MM.1S (cell line): Measurements from ENCODE around the gene CREB3L1.

Source experiments
- EZH2phosphoT487 ChIP-seq: fragments of 300-600 bp; sonication (generic); IDR thresholded peaks from 2 replicates; pipeline ENCODE4 v1.6.1; 2018; ENCODE audit warnings: antibody characterized with exemption, low read length
- TF ChIP-seq, protein P1 (sequence below): fragments of 300-600 bp; sonication (generic); IDR thresholded peaks from 2 replicates; pipeline ENCODE4 v1.5.1; 2016; ENCODE audit warnings: antibody characterized with exemption, low read length, mixed read lengths

DNA sequence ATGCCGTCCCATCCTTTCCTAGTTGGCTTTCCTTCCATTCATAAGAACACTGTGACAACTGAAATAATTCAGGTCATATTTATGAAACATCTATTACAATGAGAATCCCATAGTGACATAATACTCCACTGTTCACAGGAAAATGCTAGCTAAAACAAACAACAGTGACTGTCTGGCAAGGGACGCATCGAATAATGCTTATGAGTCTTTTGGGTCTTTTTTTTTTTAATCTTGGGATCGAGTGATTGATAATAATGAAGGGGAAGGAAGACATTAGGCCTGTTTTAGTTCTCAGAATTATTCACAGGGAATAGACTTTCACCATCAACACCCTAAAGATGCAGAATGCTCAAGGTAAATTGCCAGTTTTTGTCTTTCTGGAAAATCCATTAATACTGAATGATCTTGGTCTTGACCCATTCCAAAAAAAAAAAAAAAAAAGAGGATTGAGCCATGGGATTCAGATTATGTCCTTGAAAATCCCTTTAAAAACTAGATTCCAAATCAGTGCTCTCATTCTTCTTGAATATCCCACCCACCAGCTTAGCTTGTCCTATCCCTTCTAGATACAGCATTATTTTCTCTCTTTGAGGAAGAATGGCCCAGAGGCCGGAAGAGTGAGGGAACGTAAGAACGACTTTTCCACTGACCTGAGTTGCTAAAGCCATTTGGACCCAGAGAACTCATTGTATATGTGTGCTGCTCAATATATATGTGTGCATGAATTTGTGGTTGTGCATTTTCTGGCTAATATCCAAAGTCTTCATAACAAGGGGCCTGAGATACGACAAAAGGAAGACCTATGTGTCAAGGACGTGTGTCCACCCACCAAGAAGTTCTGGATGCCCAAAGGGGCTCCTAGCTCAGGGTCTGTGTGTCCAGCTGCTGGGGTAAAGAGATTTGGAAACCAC is 35.2 kb upstream of the CREB3L1 start:
- TF ChIP-seq, protein P1, sequence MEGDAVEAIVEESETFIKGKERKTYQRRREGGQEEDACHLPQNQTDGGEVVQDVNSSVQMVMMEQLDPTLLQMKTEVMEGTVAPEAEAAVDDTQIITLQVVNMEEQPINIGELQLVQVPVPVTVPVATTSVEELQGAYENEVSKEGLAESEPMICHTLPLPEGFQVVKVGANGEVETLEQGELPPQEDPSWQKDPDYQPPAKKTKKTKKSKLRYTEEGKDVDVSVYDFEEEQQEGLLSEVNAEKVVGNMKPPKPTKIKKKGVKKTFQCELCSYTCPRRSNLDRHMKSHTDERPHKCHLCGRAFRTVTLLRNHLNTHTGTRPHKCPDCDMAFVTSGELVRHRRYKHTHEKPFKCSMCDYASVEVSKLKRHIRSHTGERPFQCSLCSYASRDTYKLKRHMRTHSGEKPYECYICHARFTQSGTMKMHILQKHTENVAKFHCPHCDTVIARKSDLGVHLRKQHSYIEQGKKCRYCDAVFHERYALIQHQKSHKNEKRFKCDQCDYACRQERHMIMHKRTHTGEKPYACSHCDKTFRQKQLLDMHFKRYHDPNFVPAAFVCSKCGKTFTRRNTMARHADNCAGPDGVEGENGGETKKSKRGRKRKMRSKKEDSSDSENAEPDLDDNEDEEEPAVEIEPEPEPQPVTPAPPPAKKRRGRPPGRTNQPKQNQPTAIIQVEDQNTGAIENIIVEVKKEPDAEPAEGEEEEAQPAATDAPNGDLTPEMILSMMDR: no peak
- no peak for TF ChIP-seq EZH2phosphoT487
